GM12872 (cell line): ENCODE results near the gene ARRB1.

Experiments
- TF ChIP-seq, protein P1 (sequence below): IDR thresholded peaks from 3 replicates; pipeline ENCODE4 v1.5.1; 2011; ENCODE audit warnings: low read depth, mild to moderate bottlenecking, low read length, moderate library complexity; ENCODE audit not compliant: insufficient read depth

ARRB1 gene

DNA sequence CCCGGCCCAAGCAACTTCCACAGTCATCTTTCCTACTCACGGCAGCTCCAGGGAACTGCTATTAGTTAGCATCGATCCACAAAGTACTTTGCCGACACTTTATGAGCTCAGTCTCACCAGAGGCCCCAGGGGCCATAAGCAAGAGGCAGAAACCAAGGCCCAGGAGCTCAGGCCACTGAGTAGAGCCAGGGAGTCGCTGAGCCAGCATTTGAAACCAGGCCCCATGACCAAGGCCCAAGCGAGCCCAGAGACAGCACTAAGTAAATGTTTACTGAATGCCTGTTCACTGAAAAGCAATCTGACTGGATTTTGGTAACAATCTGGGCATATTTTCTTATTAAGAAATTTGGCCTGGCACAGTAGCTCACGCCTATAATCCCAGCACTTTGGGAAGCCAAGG is 43.3 kb downstream of the ARRB1 start:
- TF ChIP-seq, protein P1, sequence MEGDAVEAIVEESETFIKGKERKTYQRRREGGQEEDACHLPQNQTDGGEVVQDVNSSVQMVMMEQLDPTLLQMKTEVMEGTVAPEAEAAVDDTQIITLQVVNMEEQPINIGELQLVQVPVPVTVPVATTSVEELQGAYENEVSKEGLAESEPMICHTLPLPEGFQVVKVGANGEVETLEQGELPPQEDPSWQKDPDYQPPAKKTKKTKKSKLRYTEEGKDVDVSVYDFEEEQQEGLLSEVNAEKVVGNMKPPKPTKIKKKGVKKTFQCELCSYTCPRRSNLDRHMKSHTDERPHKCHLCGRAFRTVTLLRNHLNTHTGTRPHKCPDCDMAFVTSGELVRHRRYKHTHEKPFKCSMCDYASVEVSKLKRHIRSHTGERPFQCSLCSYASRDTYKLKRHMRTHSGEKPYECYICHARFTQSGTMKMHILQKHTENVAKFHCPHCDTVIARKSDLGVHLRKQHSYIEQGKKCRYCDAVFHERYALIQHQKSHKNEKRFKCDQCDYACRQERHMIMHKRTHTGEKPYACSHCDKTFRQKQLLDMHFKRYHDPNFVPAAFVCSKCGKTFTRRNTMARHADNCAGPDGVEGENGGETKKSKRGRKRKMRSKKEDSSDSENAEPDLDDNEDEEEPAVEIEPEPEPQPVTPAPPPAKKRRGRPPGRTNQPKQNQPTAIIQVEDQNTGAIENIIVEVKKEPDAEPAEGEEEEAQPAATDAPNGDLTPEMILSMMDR = no peak

DNA sequence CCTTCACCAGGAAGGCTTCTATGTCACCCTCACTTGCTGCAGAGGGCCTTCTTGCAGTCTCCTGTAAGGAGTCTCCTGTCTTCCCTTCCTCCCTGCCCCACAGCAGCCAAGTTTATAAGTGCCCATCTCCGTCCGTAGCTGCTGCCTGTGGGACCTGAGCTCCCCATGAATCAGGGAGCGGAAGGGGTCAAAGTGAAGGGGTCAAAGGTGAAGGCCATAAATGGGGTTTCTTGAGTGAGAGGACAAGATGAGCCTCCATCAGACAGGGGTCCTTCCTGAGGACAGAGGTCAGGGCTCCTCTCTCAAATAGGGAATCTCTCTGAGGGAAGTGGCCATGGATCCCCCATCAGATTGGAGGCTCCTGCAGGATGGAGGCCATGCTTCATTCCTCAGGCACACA is 44.4 kb downstream of the ARRB1 start:
- TF ChIP-seq, protein P1 = no peak

DNA sequence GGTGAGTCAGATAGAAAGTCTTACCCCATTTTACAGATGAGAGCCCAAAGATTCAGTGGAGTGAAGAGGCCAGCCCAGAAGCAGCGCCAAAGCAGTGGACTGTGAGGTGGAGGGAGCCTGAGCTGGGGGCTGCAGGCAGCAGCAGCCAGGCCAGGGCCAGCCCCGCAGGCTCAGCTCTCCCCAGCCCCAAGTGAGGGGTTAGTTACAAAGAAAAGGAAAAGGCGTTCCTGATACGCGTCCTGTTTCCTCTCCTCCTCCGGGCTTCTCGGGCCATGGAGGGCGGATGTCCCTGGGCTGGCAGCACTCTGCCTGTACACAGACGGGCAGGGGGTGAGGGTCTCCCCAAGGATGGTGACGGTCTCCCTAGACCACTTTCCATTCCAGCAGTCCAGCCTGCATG is 44.9 kb downstream of the ARRB1 start:
- TF ChIP-seq, protein P1 = no peak

DNA sequence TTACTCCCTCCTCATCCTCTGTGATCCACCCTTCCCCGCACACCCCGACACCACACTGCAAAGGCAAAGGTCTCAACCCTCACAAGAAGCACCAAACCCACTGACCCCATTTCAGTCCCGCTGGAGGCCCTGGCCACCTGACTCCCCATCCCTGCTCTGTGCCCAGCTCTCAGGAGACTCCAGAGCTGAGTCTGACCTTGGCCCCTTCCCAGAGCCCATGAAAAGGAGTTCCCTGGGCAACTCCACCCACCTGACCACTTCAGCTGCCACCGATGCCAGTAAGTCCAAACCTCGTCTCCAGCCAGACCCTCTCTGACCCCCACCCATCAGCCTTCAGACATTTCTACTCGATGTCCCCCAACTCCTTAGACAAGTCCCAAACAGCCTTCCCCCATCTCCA is 45.5 kb downstream of the ARRB1 start:
- TF ChIP-seq, protein P1 = no peak

DNA sequence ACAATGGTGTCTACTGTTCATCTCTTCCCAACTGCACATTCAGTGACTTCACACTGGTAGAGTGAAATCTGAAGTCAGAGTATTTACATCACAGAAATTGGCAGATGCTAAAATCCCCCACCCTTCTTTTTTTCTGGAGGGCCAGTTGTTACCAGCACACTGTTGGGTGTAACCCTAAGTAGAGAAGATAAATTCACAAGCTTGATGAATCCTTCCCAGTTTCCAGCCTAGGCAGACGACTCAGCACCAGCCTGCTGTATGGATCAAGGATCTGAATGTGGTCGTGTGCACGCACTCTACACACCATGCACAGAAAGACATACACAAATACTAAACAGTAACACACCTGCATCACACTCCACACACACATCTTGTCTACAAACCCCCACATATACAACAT is 46.0 kb downstream of the ARRB1 start:
- TF ChIP-seq, protein P1 = no peak

DNA sequence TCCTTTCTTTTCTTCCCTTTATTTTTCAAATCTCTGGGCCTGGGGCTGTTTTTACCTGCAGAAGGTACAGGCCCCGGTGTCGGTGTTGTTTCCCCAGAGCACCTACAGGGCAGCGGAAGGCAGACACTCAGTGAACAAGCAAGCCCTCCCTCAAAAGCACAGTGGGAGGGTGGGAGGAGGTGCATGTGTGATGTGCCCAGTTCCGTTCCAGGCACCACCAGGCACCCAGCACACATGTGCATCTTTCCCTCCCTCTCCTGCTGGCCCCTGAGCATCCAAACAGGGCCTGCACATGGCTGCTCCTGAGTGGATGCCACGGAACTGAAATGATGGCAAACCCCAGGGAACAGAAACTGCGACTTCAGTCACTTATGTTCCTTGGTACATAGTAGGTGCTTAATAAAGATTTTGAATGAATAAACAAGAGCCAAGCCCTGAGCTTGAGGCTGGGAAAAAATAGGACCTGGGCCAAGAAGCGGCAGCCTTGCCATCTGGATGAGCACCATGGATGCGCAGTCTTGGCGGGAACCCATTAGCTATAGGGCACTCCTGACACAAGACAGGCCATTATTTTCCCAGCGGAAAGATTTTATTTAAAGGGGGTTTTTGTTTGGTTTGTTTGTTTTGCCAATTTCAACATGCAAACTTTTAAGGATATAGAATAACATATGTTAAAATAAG is 47.8 kb downstream of the ARRB1 start:
- TF ChIP-seq, protein P1 = no peak

DNA sequence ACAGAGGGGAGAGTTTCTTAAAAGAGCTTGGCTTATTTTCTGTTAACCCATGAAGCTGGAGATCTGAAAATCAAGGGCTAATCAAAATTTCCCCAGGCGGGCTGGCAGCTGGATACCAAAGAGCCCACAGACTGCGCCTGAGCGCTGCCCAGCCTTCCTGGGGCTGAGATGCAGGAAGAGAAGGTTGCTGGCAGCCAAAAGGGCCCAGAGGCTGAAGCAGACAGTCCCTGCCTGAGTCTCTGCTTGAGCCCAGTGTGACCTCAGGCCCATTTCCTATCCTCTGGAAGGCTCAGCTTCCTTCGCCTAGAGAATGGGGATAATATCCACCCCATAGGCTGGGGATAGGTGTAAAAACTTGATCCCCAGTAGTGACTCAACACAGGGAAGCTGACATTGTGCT is 49.1 kb downstream of the ARRB1 start:
- TF ChIP-seq, protein P1 = no peak
